Karpas-422 (cell line): ENCODE data around the gene TMTC1. TPM values are rescaled to one million over a fixed set of nuclear protein-coding genes. Genes with fewer than 3 reads are reported as not detected.

ENCODE experiments used
- DNase-seq: peaks from one replicate; pipeline ENCODE4 v3.0.0-alpha.2; 2015
- H2AFZ ChIP-seq: fragments of 200-600 bp; sonication (generic); 2 replicates; pipeline ENCODE4 v1.6.1; 2014; ENCODE audit warnings: antibody characterized with exemption, low read length, mixed read lengths
- H3K27ac ChIP-seq: fragments of 200-600 bp; sonication (generic); 2 replicates; pipeline ENCODE4 v1.5.1; 2014; ENCODE audit warnings: mild to moderate bottlenecking, low read length, moderate library complexity
- H3K27me3 ChIP-seq: fragments of 200-600 bp; sonication (generic); 2 replicates; pipeline ENCODE4 v1.6.1; 2014; ENCODE audit warnings: low read length, mixed read lengths
- H3K36me3 ChIP-seq: fragments of 200-600 bp; sonication (generic); 2 replicates; pipeline ENCODE4 v1.6.1; 2014; ENCODE audit warnings: low read length, mixed read lengths; ENCODE audit not compliant: insufficient read depth
- H3K4me1 ChIP-seq: fragments of 200-600 bp; sonication (generic); 2 replicates; pipeline ENCODE4 v1.6.1; 2014; ENCODE audit warnings: mild to moderate bottlenecking, low read length, mixed read lengths
- H3K4me2 ChIP-seq: fragments of 200-600 bp; sonication (generic); 2 replicates; pipeline ENCODE4 v1.6.1; 2014; ENCODE audit warnings: low read length, low read depth, mild to moderate bottlenecking; ENCODE audit not compliant: poor library complexity, severe bottlenecking
- H3K4me3 ChIP-seq: fragments of 200-600 bp; sonication (generic); 2 replicates; pipeline ENCODE4 v1.5.1; 2014; ENCODE audit warnings: mild to moderate bottlenecking, antibody characterized with exemption, low read length, mixed read lengths
- H3K79me2 ChIP-seq: fragments of 200-600 bp; sonication (generic); 2 replicates; pipeline ENCODE4 v1.6.1; 2014; ENCODE audit warnings: mild to moderate bottlenecking, low read length, mixed read lengths
- H3K9ac ChIP-seq: fragments of 200-600 bp; sonication (generic); 2 replicates; pipeline ENCODE4 v1.6.0; 2014; ENCODE audit warnings: low read length
- H3K9me2 ChIP-seq: fragments of 200-600 bp; sonication (generic), shearing (Covaris generic); replicated peaks from 2 replicates; pipeline ENCODE4 v1.6.0; 2014; ENCODE audit warnings: mild to moderate bottlenecking, low read length, moderate library complexity; ENCODE audit not compliant: insufficient read depth
- H3K9me3 ChIP-seq: fragments of 300-700, 200-600 bp; sonication (generic); 2 replicates; pipeline ENCODE4 v1.6.1; 2014; ENCODE audit warnings: low read length, mixed read lengths
- H4K20me1 ChIP-seq: fragments of 200-600 bp; sonication (generic); 2 replicates; pipeline ENCODE4 v1.6.1; 2014; ENCODE audit warnings: mild to moderate bottlenecking, antibody characterized with exemption, low read length, low read depth; ENCODE audit not compliant: insufficient read depth
- total RNA-seq: library from RNA; depleted of rRNA; stranded (reverse); fragments of >200 nt; shearing (Covaris generic); gene quantifications from 2 replicates; pipeline ENCODE4 v1.2.3, GENCODE V29; 2014; ENCODE audit warnings: low replicate concordance

Gene TMTC1
- total RNA-seq, 1 experiment from 2014 or later, result not detected

GRCh38 chr12:29804019-29804418 is 20.3 kb upstream of the TMTC1 start:
- Histone ChIP-seq H3K9me3 (peaks cover 2% of the 10 kb centered on the region; the same call in 1 of the 2 replicates), H4K20me1 (no peaks in the 10 kb centered on the region), H3K9ac (no peak overlapping the region), H3K4me1 (no peaks in the 10 kb centered on the region), H2AFZ (no peak overlapping the region), H3K4me2 (no peak overlapping the region), H3K79me2 (no peaks in the 10 kb centered on the region), H3K4me3 (no peak overlapping the region), H3K27ac (no peak overlapping the region), H3K27me3 (no peaks in the 10 kb centered on the region), H3K36me3 (no peaks in the 10 kb centered on the region), H3K9me2 (no peaks in the 10 kb centered on the region)
- DNase-seq, result no peak

GRCh38 chr12:29799591-29799990 is 15.8 kb upstream of the TMTC1 start:
- no peak overlapping the region for H3K9ac ChIP-seq
- H3K4me3 ChIP-seq, result no peak overlapping the region
- 0 out of 2 replicates have a peak, but pooled peaks cover 4% of the 10 kb centered on the region for H3K9me2 ChIP-seq
- H3K36me3 ChIP-seq, result no peaks in the 10 kb centered on the region
- H3K27me3 ChIP-seq, result no peaks in the 10 kb centered on the region
- H3K9me3 ChIP-seq, result no peaks in the 10 kb centered on the region
- H3K27ac ChIP-seq, result no peak overlapping the region
- no peak for DNase-seq
- no peaks in the 10 kb centered on the region for H3K4me1 ChIP-seq
- no peak overlapping the region for H3K4me2 ChIP-seq
- no peaks in the 10 kb centered on the region for H4K20me1 ChIP-seq
- H3K79me2 ChIP-seq, result no peaks in the 10 kb centered on the region
- H2AFZ ChIP-seq, result no peak overlapping the region

- H3K27me3 ChIP-seq, result no peaks in the 10 kb centered on the region
- H2AFZ ChIP-seq, result no peak overlapping the region
- no peak overlapping the region for H3K27ac ChIP-seq
- H3K4me2 ChIP-seq, result no peak overlapping the region
- H4K20me1 ChIP-seq, result no peaks in the 10 kb centered on the region
- H3K9me2 ChIP-seq, result 0 out of 2 replicates have a peak, but pooled peaks cover 4% of the 10 kb centered on the region
- DNase-seq, result no peak
- H3K9me3 ChIP-seq, result peaks cover 14% of the 10 kb centered on the region
- H3K36me3 ChIP-seq, result no peaks in the 10 kb centered on the region
- no peak overlapping the region for H3K9ac ChIP-seq
- no peak overlapping the region for H3K4me3 ChIP-seq
- H3K4me1 ChIP-seq, result no peaks in the 10 kb centered on the region
- H3K79me2 ChIP-seq, result no peaks in the 10 kb centered on the region
Observed at GRCh38 chr12:29797565-29798355, 14.0 kb upstream of the TMTC1 start.

GRCh38 chr12:29796823-29797263 is 13.1 kb upstream of the TMTC1 start:
- H3K27me3 ChIP-seq, result no peaks in the 10 kb centered on the region
- H3K4me1 ChIP-seq, result no peaks in the 10 kb centered on the region
- H4K20me1 ChIP-seq, result no peaks in the 10 kb centered on the region
- no peaks in the 10 kb centered on the region for H3K36me3 ChIP-seq
- H3K27ac ChIP-seq, result no peak overlapping the region
- DNase-seq, result no peak
- no peaks in the 10 kb centered on the region for H3K79me2 ChIP-seq
- no peak overlapping the region for H3K4me3 ChIP-seq
- H2AFZ ChIP-seq, result no peak overlapping the region
- H3K4me2 ChIP-seq, result no peak overlapping the region
- no peak overlapping the region for H3K9ac ChIP-seq
- 0 out of 2 replicates have a peak, but pooled peaks cover 4% of the 10 kb centered on the region for H3K9me2 ChIP-seq
- H3K9me3 ChIP-seq, result peaks cover 24% of the 10 kb centered on the region

- Histone ChIP-seq H3K9me3 (peaks cover 34% of the 10 kb centered on the region), H3K9ac (no peak overlapping the region), H3K27me3 (no peaks in the 10 kb centered on the region), H3K4me3 (no peak overlapping the region), H4K20me1 (no peaks in the 10 kb centered on the region), H3K9me2 (0 out of 2 replicates have a peak, but pooled peaks cover 4% of the 10 kb centered on the region), H3K27ac (no peak overlapping the region), H3K79me2 (no peaks in the 10 kb centered on the region), H3K4me1 (no peaks in the 10 kb centered on the region), H3K4me2 (no peak overlapping the region), H2AFZ (no peak overlapping the region), H3K36me3 (no peaks in the 10 kb centered on the region)
- DNase-seq, result no peak
Observed at GRCh38 chr12:29795715-29796114, 12.0 kb upstream of the TMTC1 start.

GRCh38 chr12:29794862-29795261 is 11.1 kb upstream of the TMTC1 start:
- Histone ChIP-seq H3K27ac (no peak overlapping the region), H3K9ac (no peak overlapping the region), H3K36me3 (no peaks in the 10 kb centered on the region), H3K4me1 (no peaks in the 10 kb centered on the region), H3K27me3 (no peaks in the 10 kb centered on the region), H3K4me3 (no peak overlapping the region), H3K9me3 (peaks cover 35% of the 10 kb centered on the region), H2AFZ (no peak overlapping the region), H3K9me2 (0 out of 2 replicates have a peak, but pooled peaks cover 4% of the 10 kb centered on the region), H3K4me2 (no peak overlapping the region), H3K79me2 (no peaks in the 10 kb centered on the region), H4K20me1 (no peaks in the 10 kb centered on the region)
- DNase-seq, result no peak

GRCh38 chr12:29792853-29793252 is 9.1 kb upstream of the TMTC1 start:
- no peak overlapping the region for H2AFZ ChIP-seq
- H3K9ac ChIP-seq, result no peak overlapping the region
- H3K9me2 ChIP-seq, result 0 out of 2 replicates have a peak, but pooled peaks cover 4% of the 10 kb centered on the region
- no peaks in the 10 kb centered on the region for H4K20me1 ChIP-seq
- H3K4me1 ChIP-seq, result no peaks in the 10 kb centered on the region
- no peaks in the 10 kb centered on the region for H3K27me3 ChIP-seq
- H3K36me3 ChIP-seq, result no peaks in the 10 kb centered on the region
- H3K4me2 ChIP-seq, result no peak overlapping the region
- H3K27ac ChIP-seq, result no peak overlapping the region
- H3K4me3 ChIP-seq, result no peak overlapping the region
- no peaks in the 10 kb centered on the region for H3K79me2 ChIP-seq
- no peak for DNase-seq
- peaks cover 35% of the 10 kb centered on the region for H3K9me3 ChIP-seq

- no peak overlapping the region for H2AFZ ChIP-seq
- H3K79me2 ChIP-seq, result no peaks in the 10 kb centered on the region
- no peak overlapping the region for H3K27ac ChIP-seq
- no peak overlapping the region for H3K9ac ChIP-seq
- 0 out of 2 replicates have a peak, but pooled peaks cover 4% of the 10 kb centered on the region for H3K9me2 ChIP-seq
- no peaks in the 10 kb centered on the region for H3K4me1 ChIP-seq
- no peaks in the 10 kb centered on the region for H3K27me3 ChIP-seq
- no peak overlapping the region for H3K4me2 ChIP-seq
- no peaks in the 10 kb centered on the region for H4K20me1 ChIP-seq
- peaks cover 35% of the 10 kb centered on the region for H3K9me3 ChIP-seq
- H3K36me3 ChIP-seq, result no peaks in the 10 kb centered on the region
- H3K4me3 ChIP-seq, result no peak overlapping the region
- DNase-seq, result no peak
Observed at GRCh38 chr12:29792132-29792531, 8.4 kb upstream of the TMTC1 start.
